NT2/D1 (cell line): ENCODE data around the gene PINK1.

ENCODE experiments used
- SUZ12 ChIP-seq: IDR thresholded peaks from 2 replicates; pipeline ENCODE4 v1.6.1; 2011; ENCODE audit not compliant: insufficient read length, insufficient read depth; ENCODE audit errors: extremely low read depth
- YY1 ChIP-seq: IDR thresholded peaks from 2 replicates; pipeline ENCODE4 v1.6.1; 2011; ENCODE audit not compliant: insufficient read length, insufficient read depth
- ZNF274 ChIP-seq: IDR thresholded peaks from 2 replicates; pipeline ENCODE4 v1.6.1; 2011; ENCODE audit warnings: mild to moderate bottlenecking, low read depth, low read length

GRCh38 chr1:20683614-20684013, 50.4 kb downstream of the PINK1 start:
- TF ChIP-seq SUZ12, result no peak
- no peak for TF ChIP-seq YY1
- no peak for TF ChIP-seq ZNF274
